ENCODE measurements around the gene SLC25A51. TPM values are rescaled to one million over a fixed set of nuclear protein-coding genes. Genes with fewer than 3 reads are reported as not detected.
A peak's percentile ranks its signal among the peaks of the same experiment; 100 is the strongest.

Gene SLC25A51, protein sequence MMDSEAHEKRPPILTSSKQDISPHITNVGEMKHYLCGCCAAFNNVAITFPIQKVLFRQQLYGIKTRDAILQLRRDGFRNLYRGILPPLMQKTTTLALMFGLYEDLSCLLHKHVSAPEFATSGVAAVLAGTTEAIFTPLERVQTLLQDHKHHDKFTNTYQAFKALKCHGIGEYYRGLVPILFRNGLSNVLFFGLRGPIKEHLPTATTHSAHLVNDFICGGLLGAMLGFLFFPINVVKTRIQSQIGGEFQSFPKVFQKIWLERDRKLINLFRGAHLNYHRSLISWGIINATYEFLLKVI
- 6.9 TPM for polyA plus RNA-seq (2012; ENCODE audit: low read depth, missing spikeins)

DNA sequence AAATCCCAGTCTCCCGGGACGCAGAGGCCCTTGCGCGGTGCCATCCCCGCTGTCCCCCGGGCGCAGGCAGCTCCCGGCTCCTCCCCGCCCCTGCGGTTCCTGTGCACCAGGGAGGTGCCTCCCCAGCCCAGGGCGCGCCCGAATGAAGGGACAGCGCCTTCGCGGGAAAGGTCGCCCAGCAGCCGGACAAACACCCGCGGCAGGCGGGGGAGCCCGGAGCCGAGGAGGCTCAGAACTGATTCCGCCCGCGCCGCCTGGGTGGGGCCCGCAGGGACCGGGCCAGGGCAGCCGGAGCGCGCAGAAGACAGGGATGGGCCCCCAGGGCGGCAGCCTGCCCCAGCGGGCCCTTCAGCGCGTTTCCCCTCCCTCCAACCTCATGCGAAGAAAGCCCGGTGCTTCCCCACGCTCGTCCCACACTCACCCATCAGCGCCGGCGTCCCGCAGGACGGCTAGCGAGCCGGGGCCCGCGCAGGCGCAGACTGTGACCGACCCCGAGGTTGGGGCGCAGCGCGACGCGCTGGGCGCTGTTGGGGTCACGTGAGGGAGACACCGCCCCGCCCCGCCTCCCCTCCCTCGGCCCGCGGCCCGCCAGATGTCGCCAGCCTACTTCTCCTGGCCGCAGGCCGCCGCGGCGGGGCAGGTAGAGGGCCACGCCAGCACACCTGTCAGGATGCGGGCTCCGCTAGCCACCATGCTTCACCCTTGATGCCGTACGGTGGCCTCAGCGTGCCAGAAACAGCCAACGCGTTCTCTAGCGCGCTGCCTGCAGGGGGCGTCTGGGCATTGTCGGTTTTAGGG, at the start of gene SLC25A51:
Gene SLC25A51, minus strand, starts transcription at position 481 of the 798 bp plus-strand sequence. CDS start 15,577 bp downstream, outside the sequence.
- TF ChIP-seq POLR2A (IDR thresholded peaks at IDR 0.05; ENCODE audit: low read depth, low read length), result peak; percentile 60; the same call in 1 of the 2 replicates
- no peak for TF ChIP-seq SPI1 (IDR thresholded peaks at IDR 0.05; ENCODE audit: low read depth, low read length)
- TF ChIP-seq POLR2AphosphoS5 (IDR thresholded peaks at IDR 0.05; ENCODE audit: low read depth, low read length), result peak; percentile 58
- peak; percentile 83 for TF ChIP-seq TAF1 (IDR thresholded peaks at IDR 0.05; ENCODE audit: low read depth, low read length)
- TF ChIP-seq PAX5 (IDR thresholded peaks at IDR 0.05; ENCODE audit: insufficient read depth, low read length, severe bottlenecking), result peak; percentile 26
- TF ChIP-seq POU2F2 (IDR thresholded peaks at IDR 0.05; ENCODE audit: low read depth, low read length), result peak; percentile 89
- peak; percentile 100 for FAIRE-seq
- DNase-seq (ENCODE audit: insufficient read length, low spot score), result peak; percentile 96

DNA sequence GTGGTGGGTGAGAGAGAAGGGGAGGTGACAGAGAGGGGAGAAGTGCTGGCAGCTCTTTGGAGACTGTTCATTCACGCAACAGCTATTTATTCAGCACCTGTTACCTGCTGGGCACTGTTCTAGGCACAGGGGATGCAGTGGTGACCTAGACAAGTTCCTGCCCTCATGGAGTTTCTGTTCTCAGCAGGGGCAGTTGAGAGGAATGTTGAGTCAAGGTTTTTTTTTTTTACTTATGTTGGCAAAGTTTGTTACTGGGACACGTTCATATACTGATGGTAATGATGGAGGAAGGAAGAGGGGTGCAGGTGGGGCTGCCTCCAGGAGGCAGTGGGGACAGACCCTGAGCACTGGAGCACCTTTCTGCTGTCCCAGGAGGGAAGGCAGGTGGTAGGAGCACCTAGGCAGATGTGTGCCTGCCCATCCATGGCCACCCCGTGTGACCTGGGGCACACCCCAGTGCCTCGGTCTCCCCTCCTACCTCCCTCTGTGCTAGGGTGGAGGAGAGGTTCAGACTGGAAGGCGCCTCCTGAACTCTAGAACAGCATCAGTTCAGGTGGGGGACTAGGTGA, 49.4 kb upstream of the SLC25A51 start:
- no peak for DNase-seq (ENCODE audit: insufficient read length, low spot score)
- no peak for FAIRE-seq
- TF ChIP-seq PAX5 (IDR thresholded peaks at IDR 0.05; ENCODE audit: insufficient read depth, low read length, severe bottlenecking), result no peak
- no peak for TF ChIP-seq TAF1 (IDR thresholded peaks at IDR 0.05; ENCODE audit: low read depth, low read length)
- no peak for TF ChIP-seq POLR2A (IDR thresholded peaks at IDR 0.05; ENCODE audit: low read depth, low read length)
- TF ChIP-seq POU2F2 (IDR thresholded peaks at IDR 0.05; ENCODE audit: low read depth, low read length), result no peak
- TF ChIP-seq SPI1 (IDR thresholded peaks at IDR 0.05; ENCODE audit: low read depth, low read length), result no peak

DNA sequence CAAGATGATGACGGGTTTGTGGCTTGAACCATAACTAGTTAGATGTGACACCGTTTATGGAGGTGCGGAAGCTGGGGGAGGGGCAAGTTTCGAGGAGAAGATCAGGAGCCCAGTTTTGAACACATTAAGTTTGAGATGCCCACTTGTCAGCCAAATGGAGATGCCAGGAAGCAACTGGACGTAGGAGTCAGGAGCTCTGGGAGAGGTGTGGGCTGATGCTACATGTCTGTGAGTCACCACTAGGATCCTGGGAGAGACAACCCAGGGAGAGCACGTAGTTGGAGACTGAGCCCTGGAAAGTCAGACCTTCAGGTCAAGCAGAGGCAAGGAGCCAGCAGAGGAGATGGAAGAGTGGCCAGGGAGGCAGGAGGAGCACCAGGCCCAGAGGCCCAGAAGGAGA, 48.8 kb upstream of the SLC25A51 start:
- DNase-seq (ENCODE audit: insufficient read length, low spot score), result no peak
- TF ChIP-seq POLR2AphosphoS5 (IDR thresholded peaks at IDR 0.05; ENCODE audit: low read depth, low read length) (no peak), SPI1 (IDR thresholded peaks at IDR 0.05; ENCODE audit: low read depth, low read length) (no peak), POU2F2 (IDR thresholded peaks at IDR 0.05; ENCODE audit: low read depth, low read length) (no peak), POLR2A (IDR thresholded peaks at IDR 0.05; ENCODE audit: low read depth, low read length) (no peak), TAF1 (IDR thresholded peaks at IDR 0.05; ENCODE audit: low read depth, low read length) (no peak), PAX5 (IDR thresholded peaks at IDR 0.05; ENCODE audit: insufficient read depth, low read length, severe bottlenecking) (no peak)
- FAIRE-seq, result no peak

DNA sequence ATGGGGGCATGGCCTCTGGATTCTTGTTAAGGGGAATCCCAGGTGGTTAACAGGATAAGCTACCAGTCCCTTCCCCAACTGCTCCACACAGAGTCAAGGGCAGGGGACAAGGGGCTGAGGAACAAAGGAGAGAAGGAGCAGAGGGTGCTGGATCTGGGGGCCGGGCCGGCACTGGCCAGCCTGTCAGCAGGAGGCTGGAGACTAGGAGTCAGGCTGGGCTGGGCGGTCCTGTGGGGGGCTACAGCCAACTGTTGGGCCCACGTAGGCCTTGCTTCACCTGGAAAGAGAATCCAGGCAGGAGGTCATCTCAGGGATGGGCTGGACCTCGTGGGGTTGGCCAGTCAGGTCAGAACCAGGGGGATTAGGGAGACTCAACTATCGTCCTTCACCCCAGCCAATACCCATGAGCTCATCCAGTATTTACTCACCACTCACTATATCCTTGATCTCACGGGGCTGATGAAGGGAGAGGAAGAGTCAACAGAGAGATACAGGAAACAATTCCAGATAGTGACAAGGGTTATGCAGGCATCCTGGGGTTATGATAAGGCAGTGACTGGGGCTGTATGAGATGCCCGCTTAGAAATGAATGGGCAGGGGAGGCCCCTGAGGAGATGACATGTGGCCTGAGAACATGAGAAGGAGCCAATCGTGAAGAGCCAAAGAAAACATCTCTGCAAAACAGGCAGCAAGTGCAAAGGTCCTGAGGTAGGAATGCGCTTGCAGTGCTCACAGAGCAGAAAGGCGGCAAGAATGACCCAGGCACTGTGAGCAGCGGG, 47.9 kb upstream of the SLC25A51 start:
- DNase-seq (ENCODE audit: insufficient read length, low spot score) (no peak), FAIRE-seq (no peak)
- TF ChIP-seq SPI1 (IDR thresholded peaks at IDR 0.05; ENCODE audit: low read depth, low read length) (no peak), TAF1 (IDR thresholded peaks at IDR 0.05; ENCODE audit: low read depth, low read length) (no peak), POLR2AphosphoS5 (IDR thresholded peaks at IDR 0.05; ENCODE audit: low read depth, low read length) (no peak), POU2F2 (IDR thresholded peaks at IDR 0.05; ENCODE audit: low read depth, low read length) (no peak), PAX5 (IDR thresholded peaks at IDR 0.05; ENCODE audit: insufficient read depth, low read length, severe bottlenecking) (no peak)

DNA sequence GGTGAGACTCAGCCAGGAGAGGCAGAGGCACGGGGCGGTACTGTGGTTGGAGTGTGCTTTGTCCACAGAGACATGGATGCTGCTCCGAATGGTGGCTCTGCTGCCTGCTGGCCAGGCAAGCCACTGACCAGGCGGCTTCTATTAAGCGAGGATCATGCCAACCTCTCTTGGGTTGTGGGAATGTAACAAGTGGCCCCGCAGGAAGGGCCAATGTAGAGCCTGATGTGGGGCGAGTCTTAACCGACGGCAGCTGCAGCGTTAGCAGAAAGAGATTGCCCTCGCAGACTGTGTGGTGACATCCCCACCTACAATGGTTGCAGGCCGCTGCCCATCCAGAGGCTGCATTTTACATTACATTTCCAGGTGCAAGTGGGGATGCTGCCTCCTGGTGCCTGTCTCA, 46.6 kb upstream of the SLC25A51 start:
- FAIRE-seq, result no peak
- TF ChIP-seq POLR2A (IDR thresholded peaks at IDR 0.05; ENCODE audit: low read depth, low read length), result no peak
- TF ChIP-seq POLR2AphosphoS5 (IDR thresholded peaks at IDR 0.05; ENCODE audit: low read depth, low read length), result no peak
- TF ChIP-seq SPI1 (IDR thresholded peaks at IDR 0.05; ENCODE audit: low read depth, low read length), result no peak
- TF ChIP-seq PAX5 (IDR thresholded peaks at IDR 0.05; ENCODE audit: insufficient read depth, low read length, severe bottlenecking), result no peak
- TF ChIP-seq TAF1 (IDR thresholded peaks at IDR 0.05; ENCODE audit: low read depth, low read length), result no peak
- no peak for TF ChIP-seq POU2F2 (IDR thresholded peaks at IDR 0.05; ENCODE audit: low read depth, low read length)

DNA sequence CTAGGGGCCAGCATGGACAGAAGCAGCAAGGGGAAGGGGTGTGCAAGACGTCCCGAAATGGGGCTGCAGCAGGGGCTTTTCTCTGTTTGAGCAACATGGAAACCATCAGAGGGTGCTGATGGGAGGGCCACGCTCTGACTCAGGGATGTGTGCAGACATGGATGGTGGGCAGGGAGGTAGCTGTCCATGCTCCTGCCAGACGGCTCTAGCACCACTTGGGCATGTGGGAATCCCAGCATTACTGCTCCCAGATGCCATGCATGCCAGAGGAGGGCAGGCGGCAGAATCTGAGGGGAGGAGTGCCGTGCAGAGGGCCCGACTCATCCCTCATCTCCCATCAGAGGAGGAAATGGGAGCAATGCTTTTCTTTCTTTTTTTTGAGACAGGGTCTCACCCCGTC, 45.6 kb upstream of the SLC25A51 start:
- FAIRE-seq, result no peak
- DNase-seq (ENCODE audit: insufficient read length, low spot score), result no peak
- TF ChIP-seq PAX5 (IDR thresholded peaks at IDR 0.05; ENCODE audit: insufficient read depth, low read length, severe bottlenecking), result no peak
- TF ChIP-seq POU2F2 (IDR thresholded peaks at IDR 0.05; ENCODE audit: low read depth, low read length), result no peak
- TF ChIP-seq TAF1 (IDR thresholded peaks at IDR 0.05; ENCODE audit: low read depth, low read length), result no peak
- TF ChIP-seq POLR2AphosphoS5 (IDR thresholded peaks at IDR 0.05; ENCODE audit: low read depth, low read length), result no peak
- TF ChIP-seq POLR2A (IDR thresholded peaks at IDR 0.05; ENCODE audit: low read depth, low read length), result no peak

More for the DNA sequence above, 46.6 kb upstream of the SLC25A51 start:
- DNase-seq (ENCODE audit: insufficient read length, low spot score), result no peak

DNA sequence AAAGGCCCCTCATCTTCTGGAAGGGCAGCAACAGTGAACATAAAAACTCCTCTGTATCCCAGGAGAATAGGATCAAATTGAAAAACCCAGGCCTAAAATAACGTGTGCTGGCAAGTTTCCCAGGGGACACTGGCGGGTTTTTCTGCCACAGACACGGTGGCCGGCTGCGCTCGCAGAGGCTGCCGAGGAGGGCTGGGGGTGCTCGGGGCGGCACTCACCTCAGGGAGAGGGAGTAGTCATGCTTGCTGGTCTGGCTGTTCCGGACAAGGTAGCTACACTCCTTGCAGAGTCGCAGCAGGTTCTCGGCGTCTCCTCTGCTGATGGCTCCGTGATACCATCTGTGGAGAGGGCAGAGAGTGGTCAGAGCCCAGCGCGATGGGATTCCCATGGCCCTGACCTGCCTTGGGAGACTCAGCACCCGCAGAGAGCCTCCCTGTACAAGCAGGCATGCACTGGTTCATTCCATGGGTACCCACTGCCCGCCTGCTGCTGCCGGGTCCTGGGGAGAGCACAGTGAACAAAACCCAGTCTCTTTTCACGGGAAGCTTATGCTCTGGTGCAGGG, 44.6 kb upstream of the SLC25A51 start:
- FAIRE-seq, result no peak
- TF ChIP-seq PAX5 (IDR thresholded peaks at IDR 0.05; ENCODE audit: insufficient read depth, low read length, severe bottlenecking) (no peak), POU2F2 (IDR thresholded peaks at IDR 0.05; ENCODE audit: low read depth, low read length) (no peak), POLR2AphosphoS5 (IDR thresholded peaks at IDR 0.05; ENCODE audit: low read depth, low read length) (no peak), TAF1 (IDR thresholded peaks at IDR 0.05; ENCODE audit: low read depth, low read length) (no peak), SPI1 (IDR thresholded peaks at IDR 0.05; ENCODE audit: low read depth, low read length) (no peak), POLR2A (IDR thresholded peaks at IDR 0.05; ENCODE audit: low read depth, low read length) (no peak)
- DNase-seq (ENCODE audit: insufficient read length, low spot score), result no peak

DNA sequence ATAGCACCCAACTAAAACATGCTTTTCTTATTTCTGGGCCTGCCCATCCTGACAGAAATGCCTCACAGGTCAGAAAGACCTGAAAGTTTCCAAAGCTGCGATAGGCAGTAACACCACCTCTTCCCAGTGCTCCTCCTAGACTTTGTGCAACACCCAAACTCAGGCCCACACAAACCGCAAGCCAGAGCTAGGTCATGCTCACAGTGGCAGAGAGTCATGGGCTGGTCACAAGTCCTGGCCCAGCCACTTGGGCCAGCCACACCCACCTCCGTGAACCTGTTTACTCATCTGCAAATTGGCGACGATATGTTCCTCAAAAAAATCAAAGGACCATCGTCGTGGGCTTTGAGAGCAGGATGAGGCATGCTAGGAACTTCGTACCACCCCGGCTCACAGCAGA, 44.0 kb upstream of the SLC25A51 start:
- DNase-seq (ENCODE audit: insufficient read length, low spot score), result no peak
- no peak for TF ChIP-seq TAF1 (IDR thresholded peaks at IDR 0.05; ENCODE audit: low read depth, low read length)
- no peak for TF ChIP-seq SPI1 (IDR thresholded peaks at IDR 0.05; ENCODE audit: low read depth, low read length)
- no peak for TF ChIP-seq PAX5 (IDR thresholded peaks at IDR 0.05; ENCODE audit: insufficient read depth, low read length, severe bottlenecking)
- TF ChIP-seq POLR2AphosphoS5 (IDR thresholded peaks at IDR 0.05; ENCODE audit: low read depth, low read length), result no peak
- no peak for TF ChIP-seq POLR2A (IDR thresholded peaks at IDR 0.05; ENCODE audit: low read depth, low read length)
- no peak for TF ChIP-seq POU2F2 (IDR thresholded peaks at IDR 0.05; ENCODE audit: low read depth, low read length)
- FAIRE-seq, result no peak

Measured in GM12891 (cell line).